HG03442 (cell line): ENCODE measurements around the gene FAM24B.
"Not testable (repeated sequence)": the region's sequence is repeated elsewhere in the genome, so short reads cannot be mapped to it uniquely, and the experiment has no call there.

Experiments used
- ATAC-seq: cut with Tn5 transposase; IDR thresholded peaks from one replicate; pipeline ENCODE4 v1.9.1; 2021; ENCODE audit warnings: mild to moderate bottlenecking, moderate library complexity; ENCODE audit not compliant: unreplicated experiment

Gene FAM24B

GRCh38 chr10:122879339-122880273, at the start of gene FAM24B:
Gene FAM24B, minus strand, starts transcription at chr10:122879581. Its CDS starts 29,066 bp downstream, at chr10:122850515.
- ATAC-seq = peak; percentile 76

- ATAC-seq = no peak
Measured at GRCh38 chr10:122915700-122916099, 36.3 kb upstream of the FAM24B start.

GRCh38 chr10:122911889-122912484, 32.6 kb upstream of the FAM24B start:
- ATAC-seq = no peak

- ATAC-seq = no peak
Measured at GRCh38 chr10:122910310-122910709, 30.9 kb upstream of the FAM24B start, which contains the start of gene FAM24A. Gene FAM24A, plus strand, starts transcription at chr10:122910610. Its CDS starts 1,025 bp downstream, at chr10:122911635.

GRCh38 chr10:122903861-122904260, 24.5 kb upstream of the FAM24B start:
- ATAC-seq = not testable (repeated sequence)

GRCh38 chr10:122894261-122894944, 15.0 kb upstream of the FAM24B start:
- ATAC-seq = no peak

GRCh38 chr10:122884166-122884565, 4.8 kb upstream of the FAM24B start:
- ATAC-seq = no peak

GRCh38 chr10:122882766-122883165, 3.4 kb upstream of the FAM24B start:
- no peak for ATAC-seq

- peak; percentile 14 for ATAC-seq
Measured at GRCh38 chr10:122878799-122879338, 512 bp downstream of the FAM24B start.

GRCh38 chr10:122877264-122877663, 2.1 kb downstream of the FAM24B start:
- no peak for ATAC-seq

- ATAC-seq = no peak
Measured at GRCh38 chr10:122876467-122876855, 2.9 kb downstream of the FAM24B start.

- no peak for ATAC-seq
Measured at GRCh38 chr10:122875843-122876466, 3.4 kb downstream of the FAM24B start.

- not testable (repeated sequence) for ATAC-seq
Measured at GRCh38 chr10:122871947-122872346, 7.4 kb downstream of the FAM24B start.

GRCh38 chr10:122868768-122869167, 10.6 kb downstream of the FAM24B start:
- ATAC-seq = not testable (repeated sequence)

- not testable (repeated sequence) for ATAC-seq
Measured at GRCh38 chr10:122866757-122867482, 12.5 kb downstream of the FAM24B start.

- no peak for ATAC-seq
Measured at GRCh38 chr10:122864901-122865300, 14.5 kb downstream of the FAM24B start.

GRCh38 chr10:122864194-122864592, 15.2 kb downstream of the FAM24B start:
- no peak for ATAC-seq

- ATAC-seq = no peak
Measured at GRCh38 chr10:122863216-122864193, 15.9 kb downstream of the FAM24B start.

GRCh38 chr10:122861711-122862161, 17.6 kb downstream of the FAM24B start:
- no peak for ATAC-seq
